ENCODE measurements around the gene CDV3.

Gene CDV3

GRCh38 chr3:133583396-133583795 is 9.9 kb downstream of the CDV3 start:
- H3K27ac ChIP-seq = peak overlapping the region; percentile 82; the same call in 1 of the 2 replicates
- TF ChIP-seq, protein P1, sequence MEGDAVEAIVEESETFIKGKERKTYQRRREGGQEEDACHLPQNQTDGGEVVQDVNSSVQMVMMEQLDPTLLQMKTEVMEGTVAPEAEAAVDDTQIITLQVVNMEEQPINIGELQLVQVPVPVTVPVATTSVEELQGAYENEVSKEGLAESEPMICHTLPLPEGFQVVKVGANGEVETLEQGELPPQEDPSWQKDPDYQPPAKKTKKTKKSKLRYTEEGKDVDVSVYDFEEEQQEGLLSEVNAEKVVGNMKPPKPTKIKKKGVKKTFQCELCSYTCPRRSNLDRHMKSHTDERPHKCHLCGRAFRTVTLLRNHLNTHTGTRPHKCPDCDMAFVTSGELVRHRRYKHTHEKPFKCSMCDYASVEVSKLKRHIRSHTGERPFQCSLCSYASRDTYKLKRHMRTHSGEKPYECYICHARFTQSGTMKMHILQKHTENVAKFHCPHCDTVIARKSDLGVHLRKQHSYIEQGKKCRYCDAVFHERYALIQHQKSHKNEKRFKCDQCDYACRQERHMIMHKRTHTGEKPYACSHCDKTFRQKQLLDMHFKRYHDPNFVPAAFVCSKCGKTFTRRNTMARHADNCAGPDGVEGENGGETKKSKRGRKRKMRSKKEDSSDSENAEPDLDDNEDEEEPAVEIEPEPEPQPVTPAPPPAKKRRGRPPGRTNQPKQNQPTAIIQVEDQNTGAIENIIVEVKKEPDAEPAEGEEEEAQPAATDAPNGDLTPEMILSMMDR (conservative IDR thresholded peaks at IDR 0.05) = no peak

GRCh38 chr3:133588035-133588434 is 14.5 kb downstream of the CDV3 start:
- TF ChIP-seq, protein P1 (conservative IDR thresholded peaks at IDR 0.05) = no peak
- peak overlapping the region; percentile 82 for H3K27ac ChIP-seq

DNA sequence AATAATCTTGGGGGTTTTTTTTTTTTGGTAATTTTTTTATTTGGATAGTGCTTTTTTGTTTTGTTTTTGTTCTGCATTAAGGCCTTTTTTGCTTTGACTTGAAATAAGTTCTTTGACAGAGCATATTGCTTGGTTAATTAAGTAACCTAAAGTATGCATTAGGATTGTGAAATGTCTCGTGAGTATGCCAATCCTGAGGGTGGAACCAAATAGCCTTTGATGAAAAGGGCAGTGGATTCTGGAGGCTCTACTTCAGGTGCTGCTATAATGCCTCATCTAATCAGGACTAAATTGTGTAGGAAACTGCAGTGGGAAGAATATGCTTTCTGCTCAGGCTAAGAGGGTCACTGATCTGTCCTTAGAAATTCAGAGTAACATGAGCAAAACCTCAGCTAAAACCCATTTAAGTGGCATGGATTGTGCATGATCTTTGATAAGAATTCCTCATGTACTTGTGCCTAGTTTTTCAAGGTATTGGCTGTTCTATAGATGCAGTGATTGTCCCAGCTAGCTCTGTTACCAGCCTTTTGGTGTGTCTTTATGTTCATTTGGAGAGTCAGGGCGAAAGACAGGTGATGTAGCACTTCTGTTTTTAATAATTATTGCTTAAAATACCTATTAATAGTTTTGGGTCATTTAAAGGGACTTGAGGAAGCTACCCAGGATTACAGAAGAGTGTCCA is 15.4 kb downstream of the CDV3 start:
- H3K27ac ChIP-seq = peak overlapping the region; percentile 82
- TF ChIP-seq, protein P1 (conservative IDR thresholded peaks at IDR 0.05) = no peak

DNA sequence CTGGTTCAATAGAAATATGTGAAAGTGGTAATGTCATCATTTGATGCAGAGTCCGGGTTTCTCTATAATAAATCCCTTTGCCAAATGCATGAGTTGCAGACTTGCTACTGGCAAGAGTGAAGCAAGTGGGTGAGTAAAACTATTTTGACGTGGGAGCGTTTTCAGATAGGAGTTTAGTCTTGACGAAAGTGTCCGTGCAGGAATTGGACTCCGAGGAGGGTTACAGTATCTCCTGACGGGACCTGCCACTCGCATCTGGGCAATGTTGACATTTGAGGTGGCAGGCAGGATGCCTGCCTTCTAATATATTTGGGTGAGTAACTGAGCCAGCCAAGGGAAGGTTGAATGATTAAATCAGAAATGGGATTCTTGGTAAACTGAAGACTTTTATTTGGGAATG is 16.0 kb downstream of the CDV3 start:
- H3K27ac ChIP-seq = peak overlapping the region; percentile 82

DNA sequence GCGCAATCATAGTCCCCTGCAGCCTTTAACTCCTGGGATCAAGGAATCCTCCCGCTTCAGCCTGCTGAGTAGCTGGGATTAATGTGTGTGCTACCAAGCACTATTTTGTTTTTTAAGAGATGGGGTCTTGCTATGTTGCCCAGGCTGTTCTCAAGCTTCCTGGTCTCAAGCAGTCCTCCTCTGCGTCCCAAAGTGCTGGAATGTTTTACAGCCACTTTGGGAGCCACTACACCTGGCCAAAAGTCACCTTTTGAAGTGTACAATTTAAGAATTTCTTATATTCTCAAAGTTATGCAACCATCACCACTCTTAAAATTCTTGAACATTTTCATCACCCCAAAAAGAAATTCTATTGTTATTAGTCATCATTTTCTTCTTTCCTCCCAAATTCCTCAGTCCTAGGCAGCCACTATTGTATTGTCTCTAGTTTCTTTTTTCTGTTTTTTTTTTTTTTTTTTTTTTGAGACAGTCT is 17.8 kb downstream of the CDV3 start:
- TF ChIP-seq, protein P1 (conservative IDR thresholded peaks at IDR 0.05) = no peak
- H3K27ac ChIP-seq = peak overlapping the region; percentile 82

More for the DNA sequence above, 16.0 kb downstream of the CDV3 start:
- TF ChIP-seq, protein P1 (conservative IDR thresholded peaks at IDR 0.05) = no peak

GRCh38 chr3:133592843-133593242 is 19.4 kb downstream of the CDV3 start:
- no peak overlapping the region for H3K27ac ChIP-seq
- TF ChIP-seq, protein P1 (conservative IDR thresholded peaks at IDR 0.05) = no peak

DNA sequence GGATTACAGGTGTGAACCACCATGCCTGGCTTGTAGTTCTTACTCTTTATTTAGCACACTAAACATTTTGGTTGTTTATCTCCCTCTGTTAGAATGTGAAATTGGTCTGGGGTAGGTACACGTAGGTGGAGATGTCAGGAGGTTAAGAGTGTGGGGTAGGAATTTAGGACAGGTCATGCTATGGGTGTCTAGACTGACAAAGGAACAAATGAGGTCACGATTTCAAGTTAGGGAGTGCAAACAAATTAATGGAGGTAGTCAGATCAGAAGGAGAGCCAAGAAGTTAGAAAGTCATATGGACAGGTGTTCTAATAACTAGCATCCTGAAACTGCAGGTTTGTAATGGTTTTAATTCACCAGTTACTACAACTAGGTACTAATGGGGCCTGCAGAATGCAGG is 19.8 kb downstream of the CDV3 start:
- no peak overlapping the region for H3K27ac ChIP-seq
- TF ChIP-seq, protein P1 (conservative IDR thresholded peaks at IDR 0.05) = no peak

Measured in VCaP (cell line).